HG02943 (cell line): ENCODE results near the gene GDPGP1.
"Not testable (repeated sequence)": the region's sequence is repeated elsewhere in the genome, so short reads cannot be mapped to it uniquely, and the experiment has no call there.

Experiments
- ATAC-seq: cut with Tn5 transposase; IDR thresholded peaks from one replicate; pipeline ENCODE4 v1.9.1; 2021; ENCODE audit warnings: mild to moderate bottlenecking, low read depth, moderate library complexity; ENCODE audit not compliant: unreplicated experiment

GDPGP1 gene

GRCh38 chr15:90293040-90293810 lies 59.2 kb downstream of the GDPGP1 start:
- not testable (repeated sequence) for ATAC-seq

GRCh38 chr15:90294159-90294558 lies 60.1 kb downstream of the GDPGP1 start:
- no peak for ATAC-seq

GRCh38 chr15:90294601-90295269 lies 60.7 kb downstream of the GDPGP1 start:
- ATAC-seq = no peak

DNA sequence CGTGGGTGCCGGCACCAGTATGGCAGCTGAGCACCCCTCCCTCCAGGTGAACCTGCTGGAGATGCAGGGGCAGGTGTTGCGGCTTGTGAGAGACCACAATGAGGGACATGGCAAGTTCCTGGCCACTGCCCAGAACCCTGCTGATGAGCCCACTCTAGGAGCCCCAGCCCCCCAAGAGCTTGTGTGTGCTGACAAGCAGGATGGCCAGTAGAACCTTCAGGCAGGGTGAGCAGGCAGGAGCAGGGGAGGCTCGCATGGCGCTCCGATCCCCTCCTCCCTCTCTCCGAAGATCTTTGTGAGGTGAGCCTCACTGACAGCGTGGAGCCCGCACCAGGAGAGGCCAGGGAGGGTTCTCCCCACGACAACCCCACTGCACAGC lies 61.2 kb downstream of the GDPGP1 start:
- ATAC-seq = no peak
